Measurements from ENCODE around the gene BOLA3.

- TF ChIP-seq, protein P1, sequence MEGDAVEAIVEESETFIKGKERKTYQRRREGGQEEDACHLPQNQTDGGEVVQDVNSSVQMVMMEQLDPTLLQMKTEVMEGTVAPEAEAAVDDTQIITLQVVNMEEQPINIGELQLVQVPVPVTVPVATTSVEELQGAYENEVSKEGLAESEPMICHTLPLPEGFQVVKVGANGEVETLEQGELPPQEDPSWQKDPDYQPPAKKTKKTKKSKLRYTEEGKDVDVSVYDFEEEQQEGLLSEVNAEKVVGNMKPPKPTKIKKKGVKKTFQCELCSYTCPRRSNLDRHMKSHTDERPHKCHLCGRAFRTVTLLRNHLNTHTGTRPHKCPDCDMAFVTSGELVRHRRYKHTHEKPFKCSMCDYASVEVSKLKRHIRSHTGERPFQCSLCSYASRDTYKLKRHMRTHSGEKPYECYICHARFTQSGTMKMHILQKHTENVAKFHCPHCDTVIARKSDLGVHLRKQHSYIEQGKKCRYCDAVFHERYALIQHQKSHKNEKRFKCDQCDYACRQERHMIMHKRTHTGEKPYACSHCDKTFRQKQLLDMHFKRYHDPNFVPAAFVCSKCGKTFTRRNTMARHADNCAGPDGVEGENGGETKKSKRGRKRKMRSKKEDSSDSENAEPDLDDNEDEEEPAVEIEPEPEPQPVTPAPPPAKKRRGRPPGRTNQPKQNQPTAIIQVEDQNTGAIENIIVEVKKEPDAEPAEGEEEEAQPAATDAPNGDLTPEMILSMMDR (IDR thresholded peaks at IDR 0.05; ENCODE audit: poor library complexity, severe bottlenecking), result no peak
- TF ChIP-seq EZH2 (IDR thresholded peaks at IDR 0.05; ENCODE audit: borderline replicate concordance, insufficient read depth, low read length, poor library complexity, severe bottlenecking) (no peak), TAF1 (IDR thresholded peaks at IDR 0.05; ENCODE audit: low read depth) (no peak)
These were observed 30.7 kb upstream of the BOLA3 start, which contains the start of gene MOB1A for GRCh38 chr2:74178211-74179062.
